GM18517 (cell line): Measurements from ENCODE around the gene PSMD13.

Experiments
- ATAC-seq: cut with Tn5 transposase; IDR thresholded peaks from one replicate; pipeline ENCODE4 v1.9.1; 2021; ENCODE audit warnings: mild to moderate bottlenecking, moderate library complexity; ENCODE audit not compliant: unreplicated experiment

Gene PSMD13

DNA sequence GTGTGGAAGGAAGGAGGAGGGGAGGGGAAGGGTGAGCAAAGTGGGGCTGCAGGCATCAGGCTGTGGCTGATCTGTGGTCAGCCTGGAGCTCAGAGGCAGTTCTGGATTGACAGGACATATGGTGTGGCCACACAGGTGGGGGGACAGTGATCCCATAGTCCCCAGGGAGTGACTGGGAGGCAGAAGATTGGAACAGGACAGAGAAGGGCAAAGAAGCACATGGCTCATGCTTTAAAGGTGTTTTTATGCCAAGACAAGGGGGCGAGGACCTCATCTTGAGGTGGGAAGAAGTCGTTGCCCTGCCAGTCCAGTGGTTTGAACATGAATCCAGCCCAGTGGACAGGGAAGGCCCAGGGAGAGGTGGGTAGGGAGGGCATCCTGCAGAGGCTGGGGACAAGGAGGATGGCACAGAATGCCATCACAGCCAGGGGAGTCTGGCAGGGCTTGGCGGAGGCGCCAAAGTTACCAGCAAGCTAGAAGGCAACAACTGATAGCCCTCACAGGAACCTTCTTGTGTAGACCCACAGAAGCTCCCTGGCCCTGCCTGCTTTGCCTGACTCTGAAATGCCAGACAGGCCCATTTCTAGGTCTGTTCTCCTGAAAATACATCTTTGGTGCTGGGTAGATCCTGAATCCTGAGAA lies 32.7 kb upstream of the PSMD13 start:
- no peak for ATAC-seq

DNA sequence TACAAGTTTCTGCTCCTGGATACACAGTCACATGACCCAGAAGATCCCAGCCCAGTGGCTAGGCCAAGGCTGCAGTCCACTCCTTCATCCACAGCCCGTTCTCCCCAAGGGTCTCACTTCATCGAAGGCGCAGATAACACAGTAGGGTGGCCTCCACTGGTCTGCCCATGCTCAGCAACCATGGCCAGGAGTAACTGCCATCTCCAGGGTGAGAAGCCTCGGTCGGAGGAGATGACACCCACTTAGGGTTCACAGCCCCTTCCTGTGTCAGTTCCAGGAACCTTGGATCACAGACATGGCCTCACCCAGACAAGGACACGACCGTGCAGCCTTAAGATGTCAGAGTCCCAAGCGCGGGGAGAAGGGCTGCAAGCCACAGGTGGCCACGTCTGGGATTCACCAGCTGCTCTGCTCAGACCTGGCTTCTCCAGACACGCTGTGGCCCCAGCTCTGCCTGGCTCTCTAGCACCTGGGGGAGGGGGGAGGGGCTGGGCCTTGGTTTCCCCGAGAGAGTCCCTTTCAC lies 32.1 kb upstream of the PSMD13 start:
- no peak for ATAC-seq

DNA sequence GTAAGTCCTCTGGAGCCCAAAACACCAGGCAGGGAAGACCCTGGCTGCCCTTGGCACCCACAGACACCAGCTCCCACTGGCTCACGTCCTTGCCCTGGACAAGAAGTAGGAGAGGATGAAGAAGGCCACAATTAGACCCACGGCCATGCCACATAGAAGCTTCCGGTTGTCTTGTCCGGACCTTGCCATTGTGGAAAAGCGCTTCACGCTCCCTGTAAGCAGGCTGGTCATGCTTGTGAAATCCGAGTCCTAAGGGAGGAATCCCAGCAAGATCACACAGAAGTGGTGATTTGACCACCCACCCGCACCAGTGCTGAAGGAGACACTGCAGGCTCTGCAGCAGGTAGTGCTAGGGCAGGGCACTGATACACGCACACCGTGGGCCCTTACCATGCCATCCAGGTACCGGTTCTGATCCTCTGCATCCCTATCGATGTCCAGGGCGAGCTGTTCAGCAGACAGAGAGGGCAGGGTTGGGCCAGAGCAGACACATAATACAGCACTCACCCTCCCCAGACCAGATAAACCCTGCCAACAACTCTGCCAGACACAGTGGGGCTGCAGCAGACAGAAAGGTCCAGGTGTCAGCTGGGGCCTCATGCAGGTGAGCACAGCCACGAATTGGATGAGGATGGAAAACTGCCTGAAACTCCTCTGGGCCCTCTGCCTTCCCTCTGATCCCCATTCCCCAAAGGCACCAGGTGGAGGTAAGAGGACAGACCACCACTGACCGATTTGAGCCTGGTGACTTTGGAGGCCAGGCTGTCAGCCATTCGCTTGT lies 31.4 kb upstream of the PSMD13 start:
- ATAC-seq, result no peak

DNA sequence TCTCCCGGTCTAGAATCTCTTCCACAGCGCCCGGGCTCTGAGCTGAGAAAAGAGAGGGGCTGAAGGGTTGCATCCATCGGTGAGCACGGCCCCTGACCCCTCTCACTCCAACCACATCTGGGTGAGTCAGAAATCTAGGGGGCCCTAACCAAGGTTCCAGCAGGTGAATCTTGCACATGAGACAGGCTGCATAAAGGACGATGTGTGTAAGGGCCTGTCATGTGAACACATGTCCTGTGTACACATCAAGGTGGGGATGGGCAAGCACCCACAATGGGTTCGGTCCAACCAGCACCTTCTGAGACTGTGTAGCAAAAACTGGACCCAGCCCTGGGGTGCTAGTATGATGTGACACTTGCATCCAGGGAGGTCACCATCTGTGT lies 30.8 kb upstream of the PSMD13 start:
- ATAC-seq, result no peak

- peak; percentile 30 for ATAC-seq
Measured at GRCh38 chr11:206526-207207, 30.1 kb upstream of the PSMD13 start.

GRCh38 chr11:207208-207862 lies 29.4 kb upstream of the PSMD13 start, which contains the start of the genes BET1L and RIC8A:
TSS of gene BET1L (minus strand) at chr11:207399. CDS start at chr11:207321, 78 bp downstream.
TSS of gene RIC8A (plus strand) at chr11:207708. CDS start at chr11:208855, 1,147 bp downstream.
- ATAC-seq, result peak; percentile 88

DNA sequence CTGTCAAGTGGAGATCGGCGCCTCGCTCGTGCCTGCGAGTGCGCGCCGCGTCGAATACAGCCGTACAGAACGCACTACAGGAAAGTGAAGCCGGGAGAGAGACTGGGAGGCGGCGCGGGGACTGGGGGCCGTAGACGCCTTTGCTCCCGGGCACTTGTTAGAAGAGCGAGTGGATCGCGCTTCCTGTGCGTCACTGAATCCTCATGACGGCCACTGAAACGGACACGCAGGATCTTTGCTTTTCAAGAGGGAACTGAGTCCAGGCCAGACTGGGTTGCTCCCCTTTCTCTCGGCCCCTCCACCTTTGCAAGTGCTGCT lies 29.0 kb upstream of the PSMD13 start:
- ATAC-seq, result peak; percentile 9

DNA sequence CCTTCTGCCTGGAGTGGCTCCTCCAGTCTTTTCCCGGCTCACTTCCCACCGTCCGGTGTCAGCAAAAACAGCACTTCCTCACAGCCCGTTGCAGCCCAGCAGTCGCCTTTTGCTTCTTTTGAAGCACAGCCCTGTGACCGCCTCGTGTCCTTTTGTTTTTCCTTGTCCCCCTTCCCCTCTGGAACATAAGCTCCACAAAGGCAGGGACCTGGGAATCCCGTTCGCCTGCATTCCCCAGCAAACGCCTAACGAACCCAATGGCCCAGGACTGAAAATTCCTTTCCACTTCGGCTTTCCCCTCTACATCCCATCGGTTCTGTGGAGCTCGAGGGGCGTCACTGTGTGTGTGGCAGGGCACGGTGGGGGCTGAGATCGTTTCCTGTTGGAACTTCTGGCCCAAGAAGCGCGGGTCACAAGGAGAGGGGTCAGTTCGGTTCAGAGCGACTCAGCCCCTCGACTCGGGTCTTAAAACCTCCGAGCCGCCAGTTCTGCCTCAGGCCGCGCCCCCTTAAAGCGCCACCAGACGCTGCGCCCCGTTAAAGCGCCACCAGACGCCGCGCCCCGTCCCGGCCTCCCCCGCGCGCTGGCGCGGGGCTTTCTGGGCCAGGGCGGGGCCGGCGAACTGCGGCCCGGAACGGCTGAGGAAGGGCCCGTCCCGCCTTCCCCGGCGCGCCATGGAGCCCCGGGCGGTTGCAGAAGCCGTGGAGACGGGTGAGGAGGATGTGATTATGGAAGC lies 28.4 kb upstream of the PSMD13 start:
- ATAC-seq, result no peak

GRCh38 chr11:208917-209260 lies 27.9 kb upstream of the PSMD13 start:
- ATAC-seq, result no peak

- ATAC-seq, result no peak
Measured at GRCh38 chr11:209275-210121, 27.3 kb upstream of the PSMD13 start.

GRCh38 chr11:210122-210802 lies 26.5 kb upstream of the PSMD13 start:
- ATAC-seq, result no peak

- ATAC-seq, result no peak
Measured at GRCh38 chr11:210803-211180, 26.0 kb upstream of the PSMD13 start.

DNA sequence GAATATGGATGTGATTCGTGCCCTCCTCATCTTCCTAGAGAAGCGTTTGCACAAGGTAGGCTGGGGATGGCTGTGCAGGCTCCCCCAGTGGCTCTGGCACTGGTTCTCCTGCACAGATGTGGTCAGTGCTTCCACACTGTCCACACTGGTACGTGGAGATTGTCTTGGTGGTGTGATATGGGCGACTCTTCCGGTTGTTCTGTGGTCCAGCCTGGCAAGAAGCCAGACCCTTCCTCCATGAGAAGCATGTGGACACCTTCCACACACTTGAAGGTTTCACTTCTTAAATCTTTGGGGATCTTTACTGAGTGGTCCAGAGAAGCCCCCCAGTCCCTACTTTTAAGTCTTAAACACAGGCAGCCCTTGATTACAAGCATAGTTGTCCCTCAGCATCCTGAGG lies 25.5 kb upstream of the PSMD13 start:
- ATAC-seq, result no peak

- no peak for ATAC-seq
Measured at GRCh38 chr11:211741-212140, 25.0 kb upstream of the PSMD13 start.

DNA sequence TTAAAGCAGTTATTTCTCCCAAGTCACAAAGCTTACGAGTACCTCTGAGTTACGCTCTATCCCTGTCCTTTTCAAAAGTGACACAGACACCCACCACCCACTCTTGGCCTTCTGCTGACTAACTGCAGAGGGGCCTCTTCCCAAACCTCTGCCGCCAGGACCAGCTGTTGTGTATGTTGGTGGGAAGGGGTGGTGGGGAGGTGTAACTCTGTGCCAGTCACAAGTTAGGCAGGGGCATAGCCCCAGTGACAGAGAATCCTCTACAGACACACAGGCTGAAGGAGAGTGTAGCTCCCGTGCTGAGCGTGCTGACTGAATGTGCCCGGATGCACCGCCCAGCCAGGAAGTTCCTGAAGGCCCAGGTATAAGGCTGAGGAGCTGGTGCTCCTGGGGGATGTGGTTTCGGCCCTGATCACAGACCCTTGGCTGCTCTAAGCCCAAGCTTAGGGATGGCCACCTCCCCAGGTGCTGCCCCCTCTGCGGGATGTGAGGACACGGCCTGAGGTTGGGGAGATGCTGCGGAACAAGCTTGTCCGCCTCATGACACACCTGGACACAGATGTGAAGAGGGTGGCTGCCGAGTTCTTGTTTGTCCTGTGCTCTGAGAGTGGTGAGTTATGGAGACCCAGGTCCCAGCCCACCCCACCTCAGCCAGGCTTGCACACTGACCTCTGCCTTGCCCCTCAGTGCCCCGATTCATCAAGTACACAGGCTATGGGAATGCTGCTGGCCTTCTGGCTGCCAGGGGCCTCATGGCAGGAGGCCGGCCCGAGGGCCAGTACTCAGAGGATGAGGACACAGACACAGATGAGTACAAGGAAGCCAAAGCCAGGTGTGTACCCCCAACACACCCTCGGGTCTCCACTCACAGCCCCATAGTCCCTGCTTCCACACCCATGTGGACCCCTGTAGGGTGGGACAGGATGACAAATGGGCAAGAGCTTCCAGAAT lies 24.4 kb upstream of the PSMD13 start:
- ATAC-seq, result no peak

- ATAC-seq, result no peak
Measured at GRCh38 chr11:213111-213510, 23.7 kb upstream of the PSMD13 start.

- no peak for ATAC-seq
Measured at GRCh38 chr11:214083-214482, 22.7 kb upstream of the PSMD13 start.

DNA sequence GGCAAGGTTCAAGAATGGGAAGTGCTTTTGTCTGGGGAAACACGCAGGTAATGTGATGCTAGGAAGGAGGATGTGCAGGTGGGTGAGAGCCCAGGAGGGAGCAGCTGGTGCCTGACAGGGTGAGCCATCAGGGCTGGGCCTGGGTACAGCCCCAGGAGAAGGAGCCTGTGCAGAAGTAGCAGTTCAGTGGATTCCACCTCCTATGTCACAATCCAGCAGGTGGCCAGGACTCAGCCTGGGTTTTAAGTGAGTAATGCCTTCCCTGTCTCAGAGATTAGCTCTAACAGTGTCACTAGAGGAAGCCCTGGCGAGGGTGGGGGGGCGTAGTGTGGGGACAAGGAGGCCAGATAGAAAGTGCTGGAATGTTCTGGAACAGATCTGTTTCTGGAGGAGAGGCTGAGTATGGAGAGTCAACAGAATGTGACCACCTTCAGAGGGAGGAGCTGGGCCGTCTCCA lies 21.2 kb upstream of the PSMD13 start:
- ATAC-seq, result no peak
